G401 (cell line): ENCODE results near the gene DNASE1L2. TPM values are rescaled to one million over a fixed set of nuclear protein-coding genes. Genes with fewer than 3 reads are reported as not detected.
A peak's percentile ranks its signal among the peaks of the same experiment; 100 is the strongest.
"Not testable (repeated sequence)": the region's sequence is repeated elsewhere in the genome, so short reads cannot be mapped to it uniquely, and the experiment has no call there.

Source experiments
- DNase-seq: peaks from one replicate; pipeline ENCODE4 v3.0.0-alpha.2; 2015; ENCODE audit warnings: low spot score
- in situ Hi-C: cut with HindIII; loops from 2 replicates; pipeline ENCODE4 v1.10.0; 2016; ENCODE audit warnings: low sequenced_read_pairs, mixed read lengths
- total RNA-seq: library from RNA; depleted of rRNA; stranded (reverse); fragments of >200 nt; shearing (Covaris generic); gene quantifications from 2 replicates; pipeline ENCODE4 v1.2.3, GENCODE V29; 2014

The DNASE1L2 gene
- total RNA-seq, 1 experiment from 2014 or later = 0.20 TPM

DNA sequence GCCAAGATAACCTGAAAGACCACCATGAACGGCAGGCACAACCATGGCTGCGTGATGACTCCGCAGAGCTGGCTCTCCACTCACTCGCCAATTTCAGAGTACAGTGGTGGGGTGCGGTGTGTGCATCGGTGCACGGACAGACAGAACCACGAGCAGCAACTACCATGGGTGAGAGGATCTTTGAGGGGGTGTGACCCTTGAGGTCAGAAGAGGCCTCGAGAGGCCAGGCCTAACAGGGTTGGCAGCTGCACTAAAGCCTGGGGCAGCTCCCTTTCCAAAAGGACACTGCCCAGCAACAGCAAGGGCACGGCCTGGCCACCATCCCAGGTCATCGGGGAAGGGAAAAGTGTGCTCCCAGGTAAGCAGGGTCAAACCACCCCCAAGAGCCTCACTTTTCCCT, 17.0 kb downstream of the DNASE1L2 start:
- DNase-seq = no peak
- in situ Hi-C loops = no loop called here

DNA sequence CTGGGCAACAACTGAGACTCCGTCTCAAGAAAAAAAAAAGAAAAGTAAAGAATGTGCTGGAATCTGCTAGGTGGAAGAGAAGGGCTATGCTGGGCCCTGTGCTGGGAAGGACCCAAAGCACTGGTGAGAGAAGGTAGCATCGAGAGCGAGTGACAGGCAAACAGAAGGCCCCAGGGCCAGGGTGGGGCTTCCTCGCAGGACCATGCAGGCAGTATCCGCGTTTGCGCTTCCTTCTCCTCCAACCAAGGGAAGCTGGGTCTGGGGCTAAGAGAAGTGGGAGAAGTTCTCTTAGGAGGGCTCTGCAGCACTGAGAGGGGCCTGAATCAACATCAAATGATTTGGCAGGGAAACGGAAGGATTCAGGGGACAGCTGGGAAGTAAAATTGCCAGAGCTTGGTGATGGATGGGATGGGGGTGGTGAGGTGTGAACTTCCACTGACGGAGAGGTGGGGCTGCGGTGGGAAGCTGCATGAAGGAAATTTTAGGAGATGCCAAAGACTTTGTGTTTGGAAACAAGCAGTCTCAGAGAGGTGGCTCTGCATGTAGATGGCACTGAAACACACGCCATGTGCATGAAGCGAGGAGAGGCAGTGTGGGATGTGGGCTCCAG, 20.4 kb downstream of the DNASE1L2 start:
- in situ Hi-C loops = no loop called here
- DNase-seq = no peak

DNA sequence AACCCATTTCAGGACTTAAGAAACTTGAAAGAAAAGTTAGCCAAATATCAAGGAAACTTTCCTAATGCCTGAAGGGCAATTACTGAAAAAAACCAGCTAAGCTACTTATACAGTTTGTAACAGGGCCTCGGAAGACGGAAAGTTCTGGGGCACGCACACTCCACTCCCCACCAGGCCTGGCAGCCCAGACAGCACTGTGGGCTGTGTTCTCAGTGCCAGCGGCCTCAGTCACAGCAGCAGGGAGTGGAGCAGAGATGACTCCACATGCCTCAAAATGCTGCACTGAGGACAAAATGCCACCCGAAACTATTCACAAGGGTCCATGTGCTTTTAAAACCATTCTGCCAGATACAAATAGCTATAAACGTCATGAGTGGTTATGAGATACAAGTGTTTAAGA, 21.5 kb downstream of the DNASE1L2 start:
- DNase-seq = no peak
- in situ Hi-C loops = no loop called here

DNA sequence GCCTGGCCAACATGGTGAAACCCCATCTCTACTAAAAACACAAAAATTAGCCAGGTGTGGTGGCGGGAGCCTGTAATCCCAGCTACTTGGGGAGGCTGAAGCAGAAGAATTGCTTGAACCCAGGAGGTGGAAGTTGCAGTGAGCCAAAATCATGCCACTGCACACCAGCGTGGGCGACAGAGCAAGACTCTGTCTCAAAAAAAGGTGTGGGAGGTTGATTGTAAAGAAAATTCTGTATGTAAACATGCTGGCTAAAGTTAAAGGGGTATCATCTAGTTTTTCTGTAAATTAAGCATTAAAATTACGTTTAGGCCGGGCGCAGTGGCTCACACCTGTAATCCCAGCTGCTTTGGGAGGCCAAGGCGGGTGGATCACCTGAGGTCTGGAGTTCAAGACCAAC, 22.3 kb downstream of the DNASE1L2 start:
- in situ Hi-C loops = not testable (repeated sequence)

DNA sequence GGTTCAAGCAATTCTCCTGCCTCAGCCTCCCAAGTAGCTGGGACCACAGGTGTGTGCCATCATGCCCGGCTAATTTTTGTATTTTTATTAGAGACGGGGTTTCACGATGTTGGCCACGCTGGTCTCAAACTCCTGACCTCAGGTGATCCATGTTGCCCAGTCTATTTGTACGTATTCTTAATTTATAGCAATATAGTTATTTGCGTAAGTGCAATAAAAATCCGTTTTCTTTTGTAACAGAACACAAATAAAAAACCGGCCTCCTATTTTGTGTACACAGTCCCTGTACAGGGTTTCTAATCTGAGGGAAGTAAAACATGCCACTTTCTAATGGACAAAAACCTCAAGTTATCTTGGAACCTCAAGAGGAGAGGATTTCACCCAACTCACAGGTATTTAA, 24.0 kb downstream of the DNASE1L2 start:
- in situ Hi-C loops = no loop called here
- DNase-seq = no peak

More for the DNA sequence above, 22.3 kb downstream of the DNASE1L2 start:
- DNase-seq = not testable (repeated sequence)

DNA sequence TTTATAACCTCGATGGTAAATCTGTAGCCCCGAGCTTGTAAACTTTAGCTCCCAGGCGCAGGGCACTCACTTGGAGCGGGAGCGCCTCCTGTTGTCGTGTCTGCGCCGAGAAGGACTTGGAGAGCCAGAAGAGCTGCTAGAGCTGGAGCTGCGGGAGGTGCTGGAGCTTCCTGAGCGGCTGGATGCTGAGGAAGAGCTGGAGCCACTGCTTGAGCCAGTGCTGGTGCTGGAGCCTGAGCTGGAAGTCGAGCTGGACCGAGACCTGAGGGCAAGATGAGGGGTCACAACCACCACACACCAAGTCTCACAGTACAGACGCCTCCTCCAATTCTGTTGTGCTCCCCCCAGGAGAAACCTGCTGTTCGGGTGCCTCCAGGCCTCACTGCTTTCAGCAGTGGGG, 26.8 kb downstream of the DNASE1L2 start:
- in situ Hi-C loops, DNase-seq: not testable (repeated sequence)

DNA sequence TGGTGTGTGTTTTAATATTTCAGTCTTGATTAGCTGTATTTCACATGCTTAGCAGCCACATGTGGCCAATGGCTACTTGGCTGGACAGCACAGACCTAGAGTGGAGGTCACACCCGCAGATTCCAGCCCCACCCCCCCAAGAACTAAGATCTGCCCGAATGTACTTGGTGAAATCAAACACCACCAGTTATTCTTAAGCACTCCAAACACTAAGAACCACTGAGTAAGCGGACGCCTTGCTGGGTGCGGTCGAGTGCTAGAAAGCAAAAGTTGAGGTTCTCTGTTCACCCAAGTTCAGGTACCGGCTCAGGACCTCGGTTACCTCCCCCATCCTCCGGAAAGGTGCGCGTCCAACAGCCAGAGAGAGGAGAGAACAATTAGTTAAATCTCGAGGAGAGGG, 30.6 kb downstream of the DNASE1L2 start:
- not testable (repeated sequence) for DNase-seq

DNA sequence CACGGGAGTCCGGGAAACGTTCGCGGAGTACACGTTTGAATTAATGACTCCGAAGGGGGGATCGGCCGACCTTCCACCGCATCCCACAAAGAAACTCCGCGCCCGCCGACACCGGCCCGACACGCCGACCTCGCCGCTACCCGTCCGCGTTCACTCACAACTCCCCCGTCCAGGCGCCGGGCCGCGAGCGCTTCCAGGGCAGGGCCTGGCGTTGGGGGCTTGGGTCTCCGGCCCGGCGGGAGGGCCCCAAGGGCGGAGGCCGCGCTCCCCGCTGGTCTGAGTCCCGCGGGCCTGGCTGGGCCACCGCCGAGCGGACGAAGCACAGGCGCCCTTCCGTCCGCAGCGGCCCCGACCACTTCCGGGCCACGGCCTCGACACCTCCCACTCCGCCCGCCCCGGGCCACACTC, 31.3 kb downstream of the DNASE1L2 start:
- DNase-seq, in situ Hi-C loops: not testable (repeated sequence)

More for the DNA sequence above, 30.6 kb downstream of the DNASE1L2 start:
- in situ Hi-C loops = not testable (repeated sequence)

DNA sequence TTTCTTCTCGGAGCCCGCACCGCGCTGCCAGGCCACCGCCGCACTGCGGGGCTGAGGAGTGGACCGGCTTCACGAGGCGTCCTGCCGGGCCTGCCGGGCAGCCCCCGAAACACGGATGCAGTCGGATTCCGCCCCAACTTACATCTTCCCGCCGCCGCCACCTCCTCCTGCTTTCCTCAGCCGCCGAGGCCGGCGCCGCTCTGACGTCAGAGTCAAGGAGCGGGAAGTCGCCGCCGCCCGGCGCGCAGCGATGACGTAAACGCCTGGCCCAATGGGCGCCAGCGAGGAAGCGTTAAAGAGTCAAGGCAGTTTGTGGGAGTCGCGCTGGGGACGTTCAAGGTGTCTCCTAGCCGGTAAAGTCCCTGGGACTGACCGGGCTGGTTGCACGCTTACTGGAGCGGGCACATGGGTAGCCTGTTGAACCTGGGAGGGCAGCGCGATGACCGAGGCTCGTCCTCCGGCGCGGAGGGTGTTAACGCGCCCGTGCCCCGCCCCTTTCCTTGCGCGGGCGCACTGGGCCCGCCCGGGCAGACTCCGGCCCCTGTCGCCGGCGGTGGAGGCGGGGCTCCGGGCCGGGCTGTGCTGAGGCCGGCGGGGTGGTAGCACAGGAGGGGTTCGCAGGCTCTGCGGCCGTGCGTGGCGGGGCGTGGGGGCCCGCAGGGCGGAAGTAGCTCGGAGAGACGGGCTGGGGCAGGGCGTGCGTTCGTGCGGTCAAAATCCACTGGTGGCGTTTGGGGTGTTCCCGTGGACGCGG, 31.8 kb downstream of the DNASE1L2 start, which contains the start of gene RNPS1:
TSS of gene RNPS1 (minus strand) at position 214 of the 754 bp plus-strand sequence. CDS start 3,483 bp downstream, outside the sequence.
- in situ Hi-C loops = no loop called here
- DNase-seq = peak; percentile 91

DNA sequence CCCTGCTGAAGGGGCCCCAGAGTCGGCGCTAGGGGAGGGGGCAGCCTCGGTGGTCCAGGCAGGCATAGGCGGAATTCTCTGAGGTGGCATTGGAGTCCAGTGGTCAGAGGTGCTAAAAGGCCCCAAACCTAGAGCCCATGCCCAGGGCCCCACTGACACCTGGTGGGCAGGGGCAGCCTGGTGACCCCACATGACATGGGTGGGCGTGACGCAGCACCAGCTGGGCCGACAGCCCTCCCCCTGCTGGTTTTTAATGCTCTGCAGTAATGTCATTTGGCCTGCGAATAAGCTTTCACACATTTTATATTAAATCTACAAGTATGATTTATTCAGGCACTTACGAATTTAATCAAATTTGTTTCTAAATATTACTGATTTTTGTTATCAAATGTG, 33.8 kb downstream of the DNASE1L2 start:
- in situ Hi-C loops = no loop called here

DNA sequence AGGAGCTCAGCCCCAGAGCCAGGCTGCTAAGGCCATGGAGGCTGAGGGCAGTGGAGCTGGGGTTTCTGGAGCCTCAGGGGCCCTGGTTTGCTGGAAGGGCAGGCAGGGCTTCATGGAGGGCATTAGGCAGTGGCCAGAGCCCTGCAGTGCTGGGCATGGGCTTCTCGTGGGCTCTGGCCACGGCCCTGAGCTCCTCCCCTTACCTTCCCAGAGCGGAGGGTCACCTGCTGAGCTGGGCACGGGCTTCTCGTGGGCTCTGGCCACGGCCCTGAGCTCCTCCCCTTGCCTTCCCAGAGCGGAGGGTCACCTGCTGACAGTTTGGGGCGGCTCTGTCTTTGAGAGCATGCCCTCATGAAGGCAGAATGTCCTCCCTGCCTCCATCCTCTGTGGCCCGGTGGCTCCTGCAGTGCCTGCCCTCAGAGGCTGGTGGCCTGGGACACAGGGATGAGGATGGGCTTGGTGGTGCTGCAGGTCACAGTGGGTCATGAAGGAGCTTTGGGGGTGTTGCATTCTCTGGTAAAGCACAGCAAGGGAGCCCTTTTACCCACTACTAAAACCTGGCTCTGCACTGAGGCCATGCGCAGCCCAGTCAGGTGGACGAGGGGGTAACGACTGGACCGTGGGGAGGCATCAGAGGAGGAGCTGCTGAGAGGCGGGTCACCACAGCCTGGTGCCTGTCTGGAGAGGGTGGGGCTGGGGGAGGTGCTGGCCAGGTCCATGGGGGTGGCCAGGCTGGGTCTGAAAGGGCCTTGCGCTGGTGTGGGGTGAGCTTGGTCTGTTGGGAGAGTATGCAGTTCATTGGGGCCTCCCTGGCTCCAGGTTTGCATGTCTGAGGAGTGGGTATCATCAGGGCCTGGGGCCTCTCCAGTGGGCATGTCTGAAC, 34.6 kb downstream of the DNASE1L2 start:
- DNase-seq = no peak
- in situ Hi-C loops = no loop called here

More for the DNA sequence above, 33.8 kb downstream of the DNASE1L2 start:
- DNase-seq = no peak

DNA sequence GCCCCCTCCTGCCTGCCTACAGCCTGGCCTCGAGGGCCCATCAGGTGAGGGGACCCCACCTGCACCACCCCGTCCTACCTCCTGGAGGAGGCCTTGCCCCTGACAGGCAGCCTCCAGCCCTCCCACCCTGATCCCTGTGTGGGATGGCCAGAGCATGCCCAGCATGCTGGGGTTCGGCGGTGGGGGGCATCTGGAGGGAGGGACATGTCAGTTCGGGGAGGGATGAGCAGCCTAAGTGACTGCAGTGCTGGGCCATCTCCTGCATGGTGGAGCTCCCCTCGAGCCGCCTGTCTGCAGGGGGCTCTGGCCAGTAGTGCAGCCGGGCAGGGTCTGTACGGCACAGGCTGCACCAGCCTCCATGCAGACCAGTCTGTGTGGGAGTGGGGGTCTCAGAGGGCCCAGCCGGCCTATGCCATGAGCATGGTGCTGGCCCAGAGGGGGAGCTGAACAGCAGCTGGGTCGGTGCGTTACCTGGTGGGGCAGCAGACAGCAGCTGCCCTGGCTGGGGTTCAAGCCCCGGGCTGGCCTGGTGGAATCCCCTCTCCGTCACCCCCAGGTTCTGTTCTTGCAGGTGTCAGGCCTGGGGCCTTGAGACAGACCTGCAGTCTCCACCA, 35.7 kb downstream of the DNASE1L2 start:
- in situ Hi-C loops = no loop called here
- no peak for DNase-seq

DNA sequence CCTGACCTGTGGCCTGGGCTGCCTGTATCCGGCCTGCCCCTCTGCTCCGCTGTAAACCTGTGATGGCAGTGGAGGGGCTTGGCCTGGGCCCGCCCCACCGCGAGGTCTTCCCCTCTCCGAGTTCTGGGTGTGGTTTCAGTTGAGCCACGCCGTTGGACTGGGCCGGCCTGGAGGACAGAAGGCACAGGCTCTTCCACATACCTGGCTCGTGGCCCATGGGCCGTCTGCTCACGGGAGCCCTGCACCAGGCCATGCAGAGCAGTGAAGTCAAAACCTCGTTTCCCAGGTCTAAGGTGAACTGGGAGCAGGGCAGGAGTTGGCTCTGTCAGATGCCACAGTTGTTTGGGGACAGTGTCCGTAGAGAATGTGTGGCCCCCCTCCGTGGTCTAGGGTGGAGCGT, 37.2 kb downstream of the DNASE1L2 start:
- in situ Hi-C loops = no loop called here
- peak; percentile 75 for DNase-seq

DNA sequence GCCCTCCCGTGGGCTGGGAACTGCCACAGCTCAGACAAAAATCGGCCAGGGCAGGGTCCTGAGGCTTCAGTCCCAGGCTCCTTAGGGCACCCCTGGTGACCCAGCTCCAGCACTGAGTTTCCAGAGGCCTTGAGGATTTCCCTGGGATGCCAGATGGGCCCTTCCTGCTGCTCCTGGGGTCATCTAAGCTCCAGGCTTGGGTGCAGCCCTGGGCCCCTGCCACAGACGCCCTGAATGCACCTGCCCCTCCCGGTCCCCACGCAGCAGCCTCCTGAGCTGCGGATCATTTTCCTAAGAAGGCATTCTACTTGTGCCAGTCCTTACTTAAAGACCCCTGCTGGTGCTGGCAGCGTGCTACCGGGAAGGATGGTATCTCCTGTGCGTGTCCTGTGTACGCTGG, 37.7 kb downstream of the DNASE1L2 start:
- in situ Hi-C loops = no loop called here
- DNase-seq = no peak

DNA sequence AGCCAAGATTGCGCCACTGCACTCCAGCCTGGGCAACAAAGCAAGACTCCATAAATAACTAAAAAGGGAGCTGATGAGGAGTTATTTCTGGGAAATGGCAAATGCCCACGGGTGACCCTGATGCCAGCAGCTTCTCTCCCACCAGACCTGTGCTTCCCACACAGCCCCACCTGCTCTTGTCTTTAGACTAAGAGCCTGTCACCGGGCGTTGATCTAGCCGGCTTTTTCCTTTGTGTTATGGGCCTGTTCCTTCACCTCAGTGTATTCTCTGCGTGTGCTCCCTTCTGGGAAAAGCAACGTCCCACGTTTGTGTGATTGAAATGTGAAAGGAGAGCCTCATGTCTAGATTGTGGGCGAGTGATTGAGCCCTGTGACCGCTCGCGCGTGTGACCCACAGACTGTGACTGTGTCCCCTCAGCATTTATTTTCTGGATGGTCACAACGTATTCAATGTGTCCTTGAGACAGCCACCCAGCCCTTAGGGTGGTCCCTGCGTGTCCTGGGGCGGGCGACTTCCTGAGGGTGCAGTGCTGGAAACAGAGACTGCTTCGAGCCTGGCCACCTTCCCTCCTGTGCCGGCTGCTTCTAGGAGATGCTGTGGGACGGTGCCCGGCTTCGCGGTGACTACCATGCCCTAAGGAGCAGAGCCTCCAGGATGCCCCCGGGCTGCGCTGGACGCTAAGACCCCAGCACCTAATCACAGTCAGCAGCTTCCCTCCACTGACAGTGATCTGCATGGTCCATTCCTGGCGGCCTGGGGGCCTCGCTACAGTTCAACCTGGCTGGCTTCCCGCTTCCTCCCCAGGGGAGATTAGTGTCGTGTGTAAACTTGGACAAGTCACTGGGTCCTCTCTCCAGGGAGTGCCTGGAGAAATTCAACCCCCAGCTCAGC, 39.5 kb downstream of the DNASE1L2 start:
- no peak for DNase-seq
- in situ Hi-C loops = no loop called here

DNA sequence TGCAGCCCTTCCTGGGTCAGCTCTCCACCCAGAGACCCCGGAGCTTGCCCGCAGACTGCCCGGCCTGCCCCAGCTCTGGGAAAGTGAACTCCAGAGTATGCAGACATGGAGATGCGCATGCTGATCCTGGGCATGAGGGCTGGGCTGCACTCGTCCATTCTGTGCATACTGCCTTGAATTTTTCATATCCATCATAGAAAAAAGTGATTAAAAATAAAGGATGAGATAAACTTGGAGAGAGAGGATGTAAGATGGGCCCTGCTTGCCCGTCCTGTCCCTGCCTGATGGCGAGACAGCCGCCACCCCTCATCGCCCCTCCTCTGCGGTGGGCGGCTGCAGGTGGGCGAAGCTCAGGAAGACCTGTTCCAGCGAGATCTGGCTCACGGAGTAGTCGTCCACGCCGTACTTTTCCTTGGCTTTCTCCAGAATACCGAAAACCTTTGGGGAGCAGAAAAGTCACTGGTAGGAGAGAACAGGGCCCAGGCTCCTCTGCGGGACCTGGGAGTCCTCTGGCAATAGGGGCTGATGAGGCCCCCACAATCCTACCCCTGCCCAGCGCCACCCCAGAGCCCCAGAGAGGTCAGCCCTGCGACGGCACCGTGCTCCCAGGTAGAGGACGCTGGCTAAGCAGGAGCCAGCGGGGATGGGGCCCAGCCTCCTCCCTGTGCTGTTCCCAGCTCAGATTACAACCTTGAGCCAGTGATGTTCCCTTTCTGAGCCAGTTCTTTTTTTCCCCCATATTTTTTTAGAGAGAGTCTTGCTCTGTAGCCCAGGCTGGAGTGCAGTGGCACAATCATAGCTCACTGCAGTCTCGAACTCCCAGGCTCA, 40.3 kb downstream of the DNASE1L2 start:
- in situ Hi-C loops = no loop called here
- DNase-seq = no peak

DNA sequence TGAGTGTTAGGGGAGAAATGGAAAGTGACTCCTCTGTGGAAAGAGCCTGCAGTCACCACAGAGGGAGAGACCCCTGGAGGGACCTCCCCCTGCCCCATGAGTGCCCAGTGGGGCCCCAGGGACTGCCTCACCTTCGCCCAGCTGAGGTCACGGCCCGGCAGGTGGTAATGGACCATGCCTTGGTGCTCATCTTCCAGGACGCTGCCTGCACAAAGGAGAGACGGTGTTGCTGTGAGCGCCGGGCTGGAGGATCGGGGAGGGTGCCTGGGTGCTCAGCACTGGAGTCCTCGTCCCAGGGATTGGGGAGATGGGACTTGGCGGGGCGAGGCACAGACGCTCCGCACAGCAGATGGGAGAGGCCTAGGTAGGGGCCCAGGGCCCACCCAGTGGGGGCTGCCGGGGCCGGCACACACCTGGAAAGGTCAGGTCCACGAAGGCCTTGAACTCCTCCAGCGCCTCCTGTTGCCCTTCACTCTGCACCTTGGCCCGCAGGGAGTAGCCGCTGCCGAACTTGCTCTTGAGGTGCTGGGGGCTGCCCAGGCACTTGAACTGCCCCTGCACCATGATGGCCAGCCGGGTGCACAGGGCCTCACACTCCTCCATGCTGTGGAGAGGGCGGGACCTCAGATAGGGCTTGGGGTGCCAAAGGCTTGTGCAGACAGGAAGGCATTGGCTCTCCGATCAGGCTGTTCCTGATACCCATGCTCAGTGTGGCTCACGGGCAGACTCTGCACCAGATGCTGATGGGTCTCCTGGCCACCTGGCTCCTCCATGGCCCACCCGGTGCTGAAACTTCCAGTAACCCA, 41.4 kb downstream of the DNASE1L2 start:
- DNase-seq = no peak
- in situ Hi-C loops = no loop called here
